Stimulated activated CD4-positive, alpha-beta T cell treated with anti-CD3 and anti-CD28 coated beads, Interleukin-15, amount 100 ng/mL, for 1 hour (primary cell): ENCODE results near the gene CACNA1B.
A peak's percentile ranks its signal among the peaks of the same experiment; 100 is the strongest.
"Not testable (repeated sequence)": the region's sequence is repeated elsewhere in the genome, so short reads cannot be mapped to it uniquely, and the experiment has no call there.

Experiments used
- DNase-seq, 2 donors: peaks; one replicate each; pipeline ENCODE4 v3.0.0-alpha.2; 2020; ENCODE audit warnings: low read depth in 1 of 2, low spot score in 1 of 2

CACNA1B gene

GRCh38 chr9:138126858-138127584 lies 249.4 kb downstream of the CACNA1B start:
- DNase-seq = not testable (repeated sequence)

GRCh38 chr9:138128027-138128426 lies 250.4 kb downstream of the CACNA1B start:
- DNase-seq = not testable (repeated sequence)

- DNase-seq = not testable (repeated sequence)
Observed at GRCh38 chr9:138129318-138129717, 251.7 kb downstream of the CACNA1B start.

- not testable (repeated sequence) for DNase-seq
Observed at GRCh38 chr9:138132946-138133705, 255.5 kb downstream of the CACNA1B start.

GRCh38 chr9:138134581-138134980 lies 257.0 kb downstream of the CACNA1B start:
- DNase-seq = not testable (repeated sequence)

GRCh38 chr9:138139096-138139495 lies 261.5 kb downstream of the CACNA1B start:
- DNase-seq = not testable (repeated sequence)

GRCh38 chr9:138140980-138141379 lies 263.4 kb downstream of the CACNA1B start:
- DNase-seq = not testable (repeated sequence)

- DNase-seq = not testable (repeated sequence)
Observed at GRCh38 chr9:138142528-138143244, 265.1 kb downstream of the CACNA1B start.

GRCh38 chr9:138143491-138143890 lies 265.9 kb downstream of the CACNA1B start:
- not testable (repeated sequence) for DNase-seq

- DNase-seq = peak in 1 of 2 donors; percentile 21
Observed at GRCh38 chr9:138147556-138147955, 270.0 kb downstream of the CACNA1B start.

- peak in 1 of 2 donors; percentile 12 for DNase-seq
Observed at GRCh38 chr9:138149672-138150656, 272.4 kb downstream of the CACNA1B start.

- not testable (repeated sequence) for DNase-seq
Observed at GRCh38 chr9:138155788-138156187, 278.2 kb downstream of the CACNA1B start.

GRCh38 chr9:138166793-138167192 lies 289.2 kb downstream of the CACNA1B start:
- DNase-seq = not testable (repeated sequence)
